ENCODE data around the gene SLIT3.

SLIT3 gene

DNA sequence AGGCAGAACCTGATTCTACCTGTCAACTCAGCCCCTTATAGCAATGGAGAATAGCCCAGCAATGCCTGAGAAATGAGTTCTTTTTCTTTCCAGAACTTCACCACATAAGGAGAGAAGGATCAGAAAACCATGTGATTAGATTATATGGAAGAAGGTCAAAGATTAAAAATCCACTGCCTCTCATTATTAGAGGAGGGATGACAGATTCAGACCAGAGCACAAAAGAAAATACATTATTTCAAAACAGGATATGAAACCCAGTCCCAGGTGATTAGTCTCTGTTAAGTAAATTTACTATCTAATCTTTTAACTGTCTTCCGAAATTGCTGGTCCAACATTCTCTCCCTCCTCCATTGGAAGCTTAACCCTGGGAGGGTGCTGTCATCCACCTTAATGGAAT lies 322.4 kb downstream of the SLIT3 start:
- H4K20me1 ChIP-seq (ENCODE audit: control insufficient read depth, insufficient read depth, low read depth, low read length), result no peaks in the 10 kb centered on the region
- H3K79me2 ChIP-seq (ENCODE audit: control insufficient read depth, low read length), result no peaks in the 10 kb centered on the region
- peaks cover 3% of the 10 kb centered on the region; the same call in 1 of the 2 replicates for H3K27me3 ChIP-seq (ENCODE audit: control insufficient read depth, low read length)
- no peaks in the 10 kb centered on the region for H3K36me3 ChIP-seq (ENCODE audit: control insufficient read depth, low read length)
- no peaks in the 10 kb centered on the region for H3K4me1 ChIP-seq (ENCODE audit: control insufficient read depth, low read length)
- no peak overlapping the region for H3K4me2 ChIP-seq (ENCODE audit: low read length)
- TF ChIP-seq, protein P1, sequence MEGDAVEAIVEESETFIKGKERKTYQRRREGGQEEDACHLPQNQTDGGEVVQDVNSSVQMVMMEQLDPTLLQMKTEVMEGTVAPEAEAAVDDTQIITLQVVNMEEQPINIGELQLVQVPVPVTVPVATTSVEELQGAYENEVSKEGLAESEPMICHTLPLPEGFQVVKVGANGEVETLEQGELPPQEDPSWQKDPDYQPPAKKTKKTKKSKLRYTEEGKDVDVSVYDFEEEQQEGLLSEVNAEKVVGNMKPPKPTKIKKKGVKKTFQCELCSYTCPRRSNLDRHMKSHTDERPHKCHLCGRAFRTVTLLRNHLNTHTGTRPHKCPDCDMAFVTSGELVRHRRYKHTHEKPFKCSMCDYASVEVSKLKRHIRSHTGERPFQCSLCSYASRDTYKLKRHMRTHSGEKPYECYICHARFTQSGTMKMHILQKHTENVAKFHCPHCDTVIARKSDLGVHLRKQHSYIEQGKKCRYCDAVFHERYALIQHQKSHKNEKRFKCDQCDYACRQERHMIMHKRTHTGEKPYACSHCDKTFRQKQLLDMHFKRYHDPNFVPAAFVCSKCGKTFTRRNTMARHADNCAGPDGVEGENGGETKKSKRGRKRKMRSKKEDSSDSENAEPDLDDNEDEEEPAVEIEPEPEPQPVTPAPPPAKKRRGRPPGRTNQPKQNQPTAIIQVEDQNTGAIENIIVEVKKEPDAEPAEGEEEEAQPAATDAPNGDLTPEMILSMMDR (IDR thresholded peaks at IDR 0.05; ENCODE audit: low read depth, low read length, poor library complexity, severe bottlenecking), result no peak
- no peak for TF ChIP-seq EZH2phosphoT487 (IDR thresholded peaks at IDR 0.05; ENCODE audit: borderline replicate concordance, low read length)
- no peaks in the 10 kb centered on the region for H3K9me3 ChIP-seq (ENCODE audit: control insufficient read depth, insufficient read depth, low read length)
- H3K27ac ChIP-seq (ENCODE audit: low read depth, low read length), result no peak overlapping the region
- no peaks in the 10 kb centered on the region for H3F3A ChIP-seq (ENCODE audit: control insufficient read depth, insufficient read depth)
- no peaks in the 10 kb centered on the region for H3K9me2 ChIP-seq (replicated peaks; ENCODE audit: control insufficient read depth, low read length)
- no peak overlapping the region for H3K4me3 ChIP-seq (ENCODE audit: low read length)

DNA sequence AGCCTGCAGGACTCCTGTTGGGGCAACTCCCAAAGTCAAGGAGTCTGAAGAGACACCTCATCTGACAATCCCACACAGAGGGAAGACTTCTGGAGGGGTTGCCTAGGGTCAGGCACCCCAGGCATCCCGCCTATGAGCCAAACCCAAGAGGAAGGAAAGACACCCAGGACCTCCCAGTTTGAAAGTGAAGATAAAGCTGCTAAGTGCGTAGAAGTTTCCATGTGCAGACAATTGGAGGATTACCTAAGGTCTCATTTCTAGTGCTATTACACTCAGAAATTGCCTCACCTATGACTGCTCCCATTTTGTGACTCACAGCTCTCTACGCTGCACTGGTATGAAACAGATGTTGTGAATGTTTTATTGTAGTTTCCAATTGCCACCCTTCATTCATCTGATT lies 322.9 kb downstream of the SLIT3 start:
- H3K36me3 ChIP-seq (ENCODE audit: control insufficient read depth, low read length), result no peaks in the 10 kb centered on the region
- no peaks in the 10 kb centered on the region for H4K20me1 ChIP-seq (ENCODE audit: control insufficient read depth, insufficient read depth, low read depth, low read length)
- H3K79me2 ChIP-seq (ENCODE audit: control insufficient read depth, low read length), result no peaks in the 10 kb centered on the region
- H3K4me1 ChIP-seq (ENCODE audit: control insufficient read depth, low read length), result no peaks in the 10 kb centered on the region
- H3F3A ChIP-seq (ENCODE audit: control insufficient read depth, insufficient read depth), result no peaks in the 10 kb centered on the region
- TF ChIP-seq, protein P1 (IDR thresholded peaks at IDR 0.05; ENCODE audit: low read depth, low read length, poor library complexity, severe bottlenecking), result no peak
- no peak for TF ChIP-seq EZH2phosphoT487 (IDR thresholded peaks at IDR 0.05; ENCODE audit: borderline replicate concordance, low read length)
- no peaks in the 10 kb centered on the region for H3K9me2 ChIP-seq (replicated peaks; ENCODE audit: control insufficient read depth, low read length)
- no peaks in the 10 kb centered on the region for H3K9me3 ChIP-seq (ENCODE audit: control insufficient read depth, insufficient read depth, low read length)
- H3K27ac ChIP-seq (ENCODE audit: low read depth, low read length), result no peak overlapping the region
- H3K4me3 ChIP-seq (ENCODE audit: low read length), result no peak overlapping the region
- H3K4me2 ChIP-seq (ENCODE audit: low read length), result no peak overlapping the region
- peaks cover 3% of the 10 kb centered on the region; the same call in 1 of the 2 replicates for H3K27me3 ChIP-seq (ENCODE audit: control insufficient read depth, low read length)

DNA sequence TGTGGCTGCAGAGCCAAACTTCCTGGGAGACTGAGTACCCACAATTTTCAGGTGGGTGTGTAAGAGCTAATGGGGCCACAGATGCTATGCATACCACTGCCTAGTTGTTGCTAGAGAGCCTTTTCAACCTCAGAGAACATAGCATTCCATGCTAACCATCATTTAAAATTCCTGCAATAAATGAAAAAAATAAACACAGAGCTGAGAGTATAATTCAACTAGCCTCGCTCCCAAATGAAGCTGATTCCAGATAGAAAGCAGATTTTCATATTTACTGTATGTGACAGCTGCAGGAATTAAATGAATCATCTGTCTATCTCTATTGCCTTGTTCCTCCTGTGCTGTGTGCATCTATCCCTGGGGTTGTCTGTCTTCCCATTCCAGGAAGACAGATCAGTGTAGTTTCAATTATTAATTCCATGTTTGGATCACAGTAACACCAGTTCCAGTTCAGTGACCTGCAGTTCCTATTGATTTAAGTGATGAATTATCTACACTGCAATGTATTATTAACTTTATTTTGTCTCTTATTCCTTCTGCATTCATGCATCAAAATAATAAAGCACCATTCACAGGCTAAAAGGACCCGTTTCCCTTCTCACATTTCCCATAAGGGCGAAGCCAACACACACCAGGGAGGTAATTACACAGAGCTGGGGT lies 324.5 kb downstream of the SLIT3 start:
- no peak overlapping the region for H3K27ac ChIP-seq (ENCODE audit: low read depth, low read length)

More for the DNA sequence above, 324.5 kb downstream of the SLIT3 start:
- Histone ChIP-seq H3K9me3 (ENCODE audit: control insufficient read depth, insufficient read depth, low read length) (no peaks in the 10 kb centered on the region), H3K4me3 (ENCODE audit: low read length) (no peak overlapping the region), H3K79me2 (ENCODE audit: control insufficient read depth, low read length) (no peaks in the 10 kb centered on the region), H3F3A (ENCODE audit: control insufficient read depth, insufficient read depth) (no peaks in the 10 kb centered on the region), H3K4me2 (ENCODE audit: low read length) (no peak overlapping the region), H3K9me2 (replicated peaks; ENCODE audit: control insufficient read depth, low read length) (no peaks in the 10 kb centered on the region), H4K20me1 (ENCODE audit: control insufficient read depth, insufficient read depth, low read depth, low read length) (no peaks in the 10 kb centered on the region), H3K36me3 (ENCODE audit: control insufficient read depth, low read length) (no peaks in the 10 kb centered on the region), H3K27me3 (ENCODE audit: control insufficient read depth, low read length) (no peaks in the 10 kb centered on the region), H3K4me1 (ENCODE audit: control insufficient read depth, low read length) (no peaks in the 10 kb centered on the region)
- TF ChIP-seq, protein P1 (IDR thresholded peaks at IDR 0.05; ENCODE audit: low read depth, low read length, poor library complexity, severe bottlenecking), result no peak
- no peak for TF ChIP-seq EZH2phosphoT487 (IDR thresholded peaks at IDR 0.05; ENCODE audit: borderline replicate concordance, low read length)

Data from DOHH2 (cell line).